ENCODE measurements around the gene C19orf81. TPM values are rescaled to one million over a fixed set of nuclear protein-coding genes. Genes with fewer than 3 reads are reported as not detected.
A peak's percentile ranks its signal among the peaks of the same experiment; 100 is the strongest.
"Not testable (repeated sequence)": the region's sequence is repeated elsewhere in the genome, so short reads cannot be mapped to it uniquely, and the experiment has no call there.

C19orf81 gene
- total RNA-seq, 1 experiment from 2014 or later = 22.4 TPM

- CTCF ChIA-PET = interaction anchor here (0.6 to 2.4 kb wide), 14 partner anchors 12 to 245 kb away, joined by 3 to 21 read pairs (median 4); partner anchors contain the start of gene C19orf81
- DNase-seq (ENCODE audit: low spot score) (peak; percentile 64), ATAC-seq (peak; percentile 69)
- peaks cover 22% of the 10 kb centered on the region for H3K36me3 Mint-ChIP-seq
- peaks cover 34% of the 10 kb centered on the region for H3K9me3 Mint-ChIP-seq
- H3K27me3 Mint-ChIP-seq (ENCODE audit: low read depth) = peaks cover 86% of the 10 kb centered on the region
- peaks cover 12% of the 10 kb centered on the region; the same call in 1 of the 2 replicates for H3K4me1 Mint-ChIP-seq
- H3K27ac Mint-ChIP-seq = peak overlapping the region; percentile 38; the same call in 1 of the 2 replicates
- H3K4me3 Mint-ChIP-seq = peak overlapping the region; percentile 53
- POLR2A ChIA-PET = not testable (repeated sequence)
- TF ChIP-seq NFYB (CRISPR knock-in tag; conservative IDR thresholded peaks at IDR 0.05; ENCODE audit: low read depth) (peak; percentile 69), HMGXB4 (CRISPR knock-in tag; IDR thresholded peaks at IDR 0.05) (0 out of 2 replicates have a peak, but pooled peaks have one; percentile 26), CTCF (IDR thresholded peaks at IDR 0.05) (peak; percentile 33; the same call in 1 of the 2 replicates), MAX (CRISPR knock-in tag; IDR thresholded peaks at IDR 0.05) (peak; percentile 88)
Observed at GRCh38 chr19:50606059-50606836, 43.0 kb upstream of the C19orf81 start.

GRCh38 chr19:50607388-50607787 lies 41.9 kb upstream of the C19orf81 start:
- Mint-ChIP-seq H3K9me3 (peaks cover 34% of the 10 kb centered on the region), H3K27ac (peak overlapping the region; percentile 83), H3K36me3 (peaks cover 22% of the 10 kb centered on the region), H3K27me3 (ENCODE audit: low read depth) (peaks cover 79% of the 10 kb centered on the region), H3K4me3 (peak overlapping the region; percentile 51), H3K4me1 (peaks cover 12% of the 10 kb centered on the region; the same call in 1 of the 2 replicates)
- ATAC-seq (no peak), DNase-seq (ENCODE audit: low spot score) (no peak)
- ChIA-PET POLR2A (interaction anchor here (0.6 kb wide), 1 partner anchor 58 kb away, joined by 3 read pairs; no protein-coding TSS in a partner anchor), CTCF (interaction anchor here (0.6 to 2.4 kb wide), 45 partner anchors 11 to 439 kb away, joined by 3 to 26 read pairs (median 5); partner anchors contain the start of genes C19orf81, CLEC11A and JOSD2)
- TF ChIP-seq JUN (CRISPR knock-in tag; IDR thresholded peaks at IDR 0.05) = no peak
- no peak for TF ChIP-seq ZNF532 (CRISPR knock-in tag; IDR thresholded peaks at IDR 0.05; ENCODE audit: borderline replicate concordance)

GRCh38 chr19:50607874-50608785 lies 41.1 kb upstream of the C19orf81 start:
- peak; percentile 100 for DNase-seq (ENCODE audit: low spot score)
- Mint-ChIP-seq H3K27ac (peak overlapping the region; percentile 83), H3K4me3 (peak overlapping the region; percentile 62), H3K9me3 (peaks cover 34% of the 10 kb centered on the region), H3K27me3 (ENCODE audit: low read depth) (peaks cover 74% of the 10 kb centered on the region), H3K36me3 (peaks cover 22% of the 10 kb centered on the region), H3K4me1 (peaks cover 12% of the 10 kb centered on the region; the same call in 1 of the 2 replicates)
- peak; percentile 84 for ATAC-seq
- ChIA-PET POLR2A (interaction anchor here (0.6 to 0.7 kb wide), 2 partner anchors 59 to 411 kb away, joined by 3 to 4 read pairs; no protein-coding TSS in a partner anchor), CTCF (interaction anchor here (0.6 to 2.4 kb wide), 57 partner anchors 12 to 621 kb away, joined by 3 to 26 read pairs (median 5); partner anchors contain the start of genes C19orf81, CLEC11A and JOSD2)
- no peak for TF ChIP-seq HMGA2 (CRISPR knock-in tag; IDR thresholded peaks at IDR 0.05)
- peak; percentile 71; the same call in 1 of the 2 replicates for TF ChIP-seq ETV6 (CRISPR knock-in tag; IDR thresholded peaks at IDR 0.05)
- TF ChIP-seq TEAD1 (CRISPR knock-in tag; IDR thresholded peaks at IDR 0.05) = peak; percentile 43
- TF ChIP-seq FOXK1 (CRISPR knock-in tag; IDR thresholded peaks at IDR 0.05) = peak; percentile 59; the same call in 1 of the 2 replicates
- TF ChIP-seq PREB (CRISPR knock-in tag; IDR thresholded peaks at IDR 0.05; ENCODE audit: borderline replicate concordance) = no peak
- TF ChIP-seq MYBL2 (CRISPR knock-in tag; IDR thresholded peaks at IDR 0.05) = peak; percentile 81; the same call in 1 of the 2 replicates
- TF ChIP-seq MAX (CRISPR knock-in tag; IDR thresholded peaks at IDR 0.05) = peak; percentile 88
- TF ChIP-seq NR3C1 (CRISPR knock-in tag; conservative IDR thresholded peaks at IDR 0.05; ENCODE audit: low read depth) = no peak
- no peak for TF ChIP-seq ESRRA (CRISPR knock-in tag; IDR thresholded peaks at IDR 0.05; ENCODE audit: borderline replicate concordance)
- TF ChIP-seq MXD4 (CRISPR knock-in tag; IDR thresholded peaks at IDR 0.05; ENCODE audit: borderline replicate concordance) = no peak
